Uterus (tissue), 2 donors: ENCODE results near the gene EFCC1.

Experiments used
- CTCF ChIP-seq, 4 experiments: fragments of 200-600 bp in 2 of 4; fragments of 450-650 bp in 2 of 4; sonication (generic) in 2 of 4; IDR thresholded peaks; one replicate each; pipeline ENCODE4 v1.5.1; 2016 to 2019; ENCODE audit warnings: antibody characterized with exemption in 4 of 4, mild to moderate bottlenecking in 2 of 4, moderate library complexity in 1 of 4
- POLR2A ChIP-seq, 2 donors: fragments of 450-650 bp; IDR thresholded peaks; one replicate each; pipeline ENCODE4 v1.6.1; 2016; ENCODE audit warnings: antibody characterized with exemption in 2 of 2, mild to moderate bottlenecking in 1 of 2, moderate library complexity in 1 of 2

GRCh38 chr3:129085165-129085715 lies 84.1 kb downstream of the EFCC1 start:
- TF ChIP-seq CTCF (IDR thresholded peaks at IDR 0.05) (no peak), POLR2A (IDR thresholded peaks at IDR 0.05) (no peak)
